ENCODE measurements around the gene MED12.

Gene MED12

GRCh38 chrX:71118032-71118984 lies at the start of gene MED12:
TSS of gene MED12 (plus strand) at chrX:71118596. CDS start at chrX:71118755, 159 bp downstream.
- no peak for TF ChIP-seq CTCF (conservative IDR thresholded peaks at IDR 0.05)
- peak within 1 kb of the TSS; percentile 80 for H3K27ac ChIP-seq

- no peak overlapping the region for H3K27ac ChIP-seq
- TF ChIP-seq CTCF (conservative IDR thresholded peaks at IDR 0.05), result no peak
Observed at GRCh38 chrX:71070531-71070930, 47.9 kb upstream of the MED12 start.

GRCh38 chrX:71081330-71082123 lies 36.9 kb upstream of the MED12 start:
- no peak overlapping the region for H3K27ac ChIP-seq
- no peak for TF ChIP-seq CTCF (conservative IDR thresholded peaks at IDR 0.05)

GRCh38 chrX:71082124-71082647 lies 36.2 kb upstream of the MED12 start:
- H3K27ac ChIP-seq, result no peak overlapping the region

GRCh38 chrX:71082822-71083221 lies 35.6 kb upstream of the MED12 start:
- TF ChIP-seq CTCF (conservative IDR thresholded peaks at IDR 0.05), result no peak
- no peak overlapping the region for H3K27ac ChIP-seq

More at GRCh38 chrX:71082124-71082647, 36.2 kb upstream of the MED12 start:
- TF ChIP-seq CTCF (conservative IDR thresholded peaks at IDR 0.05), result no peak

GRCh38 chrX:71085900-71086299 lies 32.5 kb upstream of the MED12 start:
- no peak for TF ChIP-seq CTCF (conservative IDR thresholded peaks at IDR 0.05)
- H3K27ac ChIP-seq, result no peak overlapping the region

GRCh38 chrX:71091263-71091662 lies 27.1 kb upstream of the MED12 start:
- no peak for TF ChIP-seq CTCF (conservative IDR thresholded peaks at IDR 0.05)
- H3K27ac ChIP-seq, result no peak overlapping the region

Measured in VCaP (cell line).